A673 (cell line): ENCODE measurements around the gene CST5.

Experiments used
- EZH2 ChIP-seq: fragments of 200-600 bp; sonication (generic); IDR thresholded peaks from 2 replicates; pipeline ENCODE4 v1.6.1; 2017; ENCODE audit warnings: borderline replicate concordance, low read depth, mild to moderate bottlenecking, mixed read lengths, antibody characterized with exemption, low read length; ENCODE audit not compliant: poor library complexity, severe bottlenecking
- TF ChIP-seq, protein P1 (sequence below): fragments of 300-800, 200-600 bp; sonication (generic); conservative IDR thresholded peaks from 2 replicates; pipeline ENCODE4 v1.5.1; 2017; ENCODE audit warnings: low read depth, mild to moderate bottlenecking, antibody characterized with exemption, low read length, moderate library complexity, mixed read lengths

DNA sequence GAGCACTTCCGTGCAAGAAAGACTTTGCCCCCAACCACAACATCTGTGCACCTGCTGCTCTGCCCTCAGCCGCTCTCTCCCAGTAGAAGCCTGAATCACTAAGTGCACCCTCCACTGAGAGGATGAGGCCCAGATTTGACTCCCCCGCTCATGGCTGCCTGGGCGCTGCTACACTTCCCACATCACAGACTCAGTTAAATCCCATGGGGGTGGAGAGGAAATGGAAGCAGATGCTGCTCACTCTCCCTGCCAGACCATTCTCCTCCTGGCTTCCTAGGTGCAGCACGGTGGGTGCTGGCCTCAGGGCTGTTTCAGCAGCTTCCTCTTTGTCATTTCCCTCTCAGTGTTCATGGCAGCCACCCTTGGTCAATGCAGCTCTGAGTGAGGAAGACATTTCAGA is 4.8 kb downstream of the CST5 start:
- TF ChIP-seq, protein P1, sequence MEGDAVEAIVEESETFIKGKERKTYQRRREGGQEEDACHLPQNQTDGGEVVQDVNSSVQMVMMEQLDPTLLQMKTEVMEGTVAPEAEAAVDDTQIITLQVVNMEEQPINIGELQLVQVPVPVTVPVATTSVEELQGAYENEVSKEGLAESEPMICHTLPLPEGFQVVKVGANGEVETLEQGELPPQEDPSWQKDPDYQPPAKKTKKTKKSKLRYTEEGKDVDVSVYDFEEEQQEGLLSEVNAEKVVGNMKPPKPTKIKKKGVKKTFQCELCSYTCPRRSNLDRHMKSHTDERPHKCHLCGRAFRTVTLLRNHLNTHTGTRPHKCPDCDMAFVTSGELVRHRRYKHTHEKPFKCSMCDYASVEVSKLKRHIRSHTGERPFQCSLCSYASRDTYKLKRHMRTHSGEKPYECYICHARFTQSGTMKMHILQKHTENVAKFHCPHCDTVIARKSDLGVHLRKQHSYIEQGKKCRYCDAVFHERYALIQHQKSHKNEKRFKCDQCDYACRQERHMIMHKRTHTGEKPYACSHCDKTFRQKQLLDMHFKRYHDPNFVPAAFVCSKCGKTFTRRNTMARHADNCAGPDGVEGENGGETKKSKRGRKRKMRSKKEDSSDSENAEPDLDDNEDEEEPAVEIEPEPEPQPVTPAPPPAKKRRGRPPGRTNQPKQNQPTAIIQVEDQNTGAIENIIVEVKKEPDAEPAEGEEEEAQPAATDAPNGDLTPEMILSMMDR, result no peak
- no peak for TF ChIP-seq EZH2
